NCI-H187 treated with DMSO at 0.1 percent for 48 hours (cell line): ENCODE results near the gene ERICH6B.

Experiments
- DNase-seq: peaks from one replicate; lab custom pipeline; 2025; lab: John Stamatoyannopoulos, UW

The ERICH6B gene

DNA sequence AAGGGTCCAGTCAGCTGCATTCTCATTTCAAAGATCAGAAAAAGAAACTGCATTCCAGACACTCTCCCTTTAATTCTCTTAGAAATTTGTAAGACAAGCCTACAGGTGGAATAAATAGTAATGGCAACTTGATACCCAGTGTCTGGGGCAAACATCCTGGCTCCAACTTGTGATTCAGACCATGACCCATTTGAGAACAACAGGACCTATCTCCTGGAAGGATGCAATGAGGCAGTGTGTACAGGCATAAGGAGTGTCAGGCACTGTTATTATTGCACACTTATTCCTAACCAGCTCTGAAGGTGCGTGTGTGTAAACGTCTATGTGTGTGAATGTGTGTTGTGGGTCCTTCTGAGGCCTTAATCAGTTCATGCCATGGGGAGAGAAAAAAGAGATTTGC lies 13.9 kb downstream of the ERICH6B start:
- no peak for DNase-seq

GRCh38 chr13:45598597-45598996 lies 16.9 kb downstream of the ERICH6B start:
- no peak for DNase-seq

DNA sequence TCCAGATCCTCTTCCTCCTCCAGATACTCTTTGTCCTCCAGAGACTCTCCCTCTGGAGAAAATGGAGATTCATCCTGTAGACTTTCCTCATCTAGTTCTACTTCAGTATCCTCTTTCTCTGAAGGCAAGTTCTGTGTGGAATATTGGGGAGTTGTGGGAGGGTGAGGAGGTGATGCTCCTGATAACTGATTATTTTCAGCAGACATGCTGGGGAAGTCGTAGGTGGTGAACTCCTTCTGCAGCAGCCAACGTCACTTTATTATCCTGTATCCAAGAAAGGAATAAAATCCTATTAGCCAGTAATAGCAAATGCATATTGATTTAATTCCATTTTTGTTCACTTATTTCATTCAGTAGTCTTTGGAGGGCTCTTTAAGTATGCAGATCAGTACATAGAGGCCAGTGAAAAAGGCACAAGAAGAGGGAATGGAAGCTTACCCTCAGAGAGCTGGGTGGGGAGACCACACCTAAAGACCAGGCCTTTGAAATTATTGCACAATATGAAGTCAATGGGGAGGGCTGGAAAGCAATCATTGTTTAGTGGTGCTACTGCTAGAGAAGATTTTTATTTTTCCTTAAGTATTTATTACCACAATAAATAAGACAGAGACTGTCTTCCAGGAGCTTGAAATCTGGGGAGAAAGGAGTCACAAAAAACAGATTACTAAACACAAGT lies 18.6 kb downstream of the ERICH6B start:
- no peak for DNase-seq

DNA sequence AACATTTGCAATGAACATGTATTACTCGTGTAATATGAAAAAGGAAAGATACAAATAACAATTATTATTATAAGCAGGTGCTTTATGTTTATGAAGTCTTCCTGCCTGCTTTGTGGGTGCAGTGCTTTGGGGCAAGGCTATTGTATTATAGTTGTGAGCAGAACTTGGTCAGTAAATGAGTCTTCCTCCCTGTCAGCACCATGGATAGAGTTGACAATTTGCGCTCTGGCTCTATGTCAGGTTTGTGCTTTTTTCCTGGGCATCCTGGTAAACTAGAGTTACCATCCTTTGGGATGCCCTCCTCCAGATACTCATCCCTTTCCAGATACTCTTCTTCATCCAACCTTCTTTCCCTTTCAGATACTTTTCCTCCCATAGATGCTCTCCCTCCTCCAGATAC lies 19.6 kb downstream of the ERICH6B start:
- no peak for DNase-seq

- DNase-seq, result no peak
Measured at GRCh38 chr13:45594764-45595163, 20.8 kb downstream of the ERICH6B start.

GRCh38 chr13:45594227-45594626 lies 21.3 kb downstream of the ERICH6B start:
- DNase-seq, result no peak

DNA sequence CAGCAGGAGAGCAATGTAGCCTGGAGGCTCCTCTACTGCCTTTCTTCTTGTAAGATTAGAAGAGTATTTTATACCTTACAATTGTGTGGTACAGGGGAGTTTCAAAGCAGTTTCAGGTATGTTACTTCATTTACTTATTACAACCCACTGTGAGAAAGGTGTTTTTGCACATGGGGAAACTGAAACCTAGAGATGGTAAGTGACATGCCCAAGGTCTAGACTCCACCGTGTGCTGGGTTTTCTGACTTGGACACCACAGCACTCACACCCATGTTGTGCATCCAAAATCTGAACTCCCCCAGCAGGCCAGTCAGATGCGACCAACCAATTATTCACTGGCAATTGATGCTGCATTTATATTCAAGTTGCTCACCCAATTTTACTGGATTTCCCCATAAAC lies 22.8 kb downstream of the ERICH6B start:
- no peak for DNase-seq

DNA sequence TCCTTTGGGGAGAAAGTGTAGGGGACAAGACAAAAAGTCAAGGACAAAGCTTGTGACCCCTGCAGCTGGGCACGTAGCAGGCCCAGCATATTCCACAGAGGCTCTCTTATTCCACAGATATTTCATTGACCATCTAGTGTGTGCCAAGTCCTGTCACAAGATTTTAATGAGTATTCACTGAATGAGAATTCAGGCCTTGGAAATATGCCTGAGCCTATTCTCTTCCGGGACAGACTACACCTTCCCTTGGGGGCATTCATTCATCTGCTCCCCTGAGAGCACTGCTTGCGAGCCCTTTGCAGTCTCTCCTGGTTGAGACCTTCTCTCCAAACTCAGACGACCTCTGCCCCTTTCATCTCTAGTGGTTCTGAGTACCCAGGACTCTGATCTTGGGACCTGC lies 25.5 kb downstream of the ERICH6B start:
- no peak for DNase-seq

DNA sequence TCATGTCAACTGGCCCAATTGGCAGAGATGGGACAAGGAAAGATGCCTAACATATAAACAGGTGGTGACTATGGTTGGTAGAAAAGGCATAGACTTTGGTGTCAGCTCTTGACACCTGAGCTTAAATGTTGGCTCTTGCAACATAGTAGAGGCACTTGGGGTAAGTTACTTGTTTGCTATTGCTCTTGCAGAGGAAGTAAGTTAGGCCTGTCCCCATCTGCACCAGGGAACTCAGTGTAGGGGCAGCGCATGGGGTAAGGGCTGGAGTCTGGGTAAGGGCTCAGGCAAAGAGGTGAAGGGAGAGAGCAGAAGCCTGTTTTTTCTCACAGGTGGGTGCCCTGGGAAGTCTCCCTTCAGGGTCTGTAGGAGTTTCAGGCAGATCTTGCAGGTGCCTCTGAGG lies 27.6 kb downstream of the ERICH6B start:
- DNase-seq, result no peak

DNA sequence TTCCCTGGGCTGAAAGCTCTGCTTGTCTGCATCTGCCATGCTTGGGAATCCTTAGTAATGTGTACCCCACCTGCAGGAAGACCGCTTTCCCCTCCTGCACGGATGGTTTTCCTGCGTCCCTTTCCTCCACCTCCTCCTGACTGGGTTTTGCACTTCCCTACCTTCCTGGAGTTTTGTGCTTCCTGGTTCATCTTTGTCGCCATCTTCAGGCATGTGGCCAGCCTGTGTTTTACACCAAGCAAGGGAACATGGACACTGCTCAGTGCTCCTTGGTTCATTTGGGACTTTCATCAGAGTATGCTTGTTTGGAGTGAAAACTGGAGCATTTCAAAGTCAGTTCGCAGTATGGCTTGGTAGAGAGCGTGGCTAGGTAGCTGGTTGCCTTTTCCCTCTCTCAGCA lies 30.7 kb downstream of the ERICH6B start:
- DNase-seq, result no peak

DNA sequence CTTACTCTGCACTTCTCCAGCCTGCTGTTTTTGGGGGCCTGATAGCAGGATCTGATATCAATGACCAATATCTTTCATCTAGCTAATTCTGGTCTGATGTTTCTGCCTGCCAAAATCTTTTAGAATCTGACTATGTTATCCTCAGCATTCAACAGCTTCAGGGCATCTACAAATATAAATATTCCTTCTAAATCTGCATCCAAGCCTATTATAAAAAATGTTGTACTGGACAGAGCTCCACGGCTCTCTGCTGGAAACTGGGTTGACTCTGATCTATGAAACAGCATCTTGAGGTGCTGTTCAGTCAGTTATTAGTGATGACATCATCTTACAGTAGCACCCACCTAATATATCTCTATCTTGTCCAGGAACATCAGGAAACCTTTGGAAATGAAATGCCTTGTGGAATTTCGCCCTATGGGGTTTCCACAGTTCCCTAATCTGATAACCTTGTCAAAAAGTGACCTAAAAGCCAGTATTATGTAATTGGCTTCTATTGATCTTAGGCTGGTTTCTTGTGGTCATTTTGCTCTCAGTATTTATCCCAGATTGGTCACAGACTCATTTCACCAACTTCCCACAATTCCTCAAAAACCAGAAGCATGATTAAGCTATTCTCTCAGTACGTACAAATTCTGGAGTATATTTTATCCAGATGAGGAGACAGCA lies 33.0 kb downstream of the ERICH6B start:
- DNase-seq, result no peak

- DNase-seq, result no peak
Measured at GRCh38 chr13:45576466-45576865, 39.1 kb downstream of the ERICH6B start.

- no peak for DNase-seq
Measured at GRCh38 chr13:45575830-45576180, 39.7 kb downstream of the ERICH6B start.

DNA sequence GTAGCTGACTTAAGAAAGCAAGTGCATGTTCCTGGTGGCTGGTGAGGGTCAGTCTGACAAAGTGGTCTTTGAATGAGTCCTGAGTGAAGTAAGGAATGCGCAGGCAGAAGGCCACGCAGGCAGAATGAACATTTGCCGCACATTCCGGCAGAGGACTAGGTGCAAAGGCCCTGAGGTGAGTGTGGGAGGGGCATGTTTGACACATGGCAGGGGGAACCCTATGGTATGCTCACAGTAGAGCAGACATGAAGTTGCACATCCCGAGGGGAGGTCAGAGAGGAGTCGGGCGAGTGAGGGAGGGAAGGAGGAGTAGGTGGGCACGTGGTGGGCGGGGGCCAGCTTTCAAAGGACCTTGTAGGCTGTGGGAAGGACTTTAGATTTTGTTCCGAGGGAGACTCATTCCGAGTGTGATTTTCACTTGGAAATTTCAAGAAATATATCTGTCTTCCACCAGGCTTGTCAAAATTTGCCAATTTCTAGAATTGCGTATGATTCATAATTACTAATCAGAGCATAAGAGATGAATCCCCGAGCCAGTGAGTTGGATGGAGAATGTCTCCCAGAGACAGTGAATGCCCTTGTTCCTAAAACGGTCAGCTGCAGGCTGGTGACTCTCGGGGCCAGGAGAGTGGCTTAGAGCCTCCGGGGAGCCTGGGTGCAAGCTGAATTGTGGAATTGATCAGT lies 40.3 kb downstream of the ERICH6B start:
- no peak for DNase-seq

DNA sequence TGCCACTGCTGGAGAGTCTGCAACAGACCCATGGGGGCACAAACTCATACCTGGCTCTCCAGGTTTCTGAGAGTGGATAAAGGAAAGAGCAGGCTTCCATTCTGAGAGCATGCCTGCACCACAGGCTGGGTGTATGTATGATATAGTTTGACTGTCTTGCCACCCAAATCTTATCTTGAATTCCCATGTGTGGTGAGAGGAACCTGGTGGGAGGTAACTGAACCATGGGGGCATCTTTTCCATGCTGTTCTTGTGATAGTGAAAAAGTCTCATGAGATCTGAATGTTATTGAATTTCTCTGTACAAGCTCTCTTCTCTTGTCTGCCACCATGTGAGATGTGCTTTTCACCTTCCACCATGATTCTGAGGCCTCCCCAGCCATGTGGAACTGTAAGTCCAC lies 50.2 kb downstream of the ERICH6B start:
- DNase-seq, result no peak

- no peak for DNase-seq
Measured at GRCh38 chr13:45564133-45564776, 51.3 kb downstream of the ERICH6B start.

- no peak for DNase-seq
Measured at GRCh38 chr13:45554604-45555109, 60.9 kb downstream of the ERICH6B start.

DNA sequence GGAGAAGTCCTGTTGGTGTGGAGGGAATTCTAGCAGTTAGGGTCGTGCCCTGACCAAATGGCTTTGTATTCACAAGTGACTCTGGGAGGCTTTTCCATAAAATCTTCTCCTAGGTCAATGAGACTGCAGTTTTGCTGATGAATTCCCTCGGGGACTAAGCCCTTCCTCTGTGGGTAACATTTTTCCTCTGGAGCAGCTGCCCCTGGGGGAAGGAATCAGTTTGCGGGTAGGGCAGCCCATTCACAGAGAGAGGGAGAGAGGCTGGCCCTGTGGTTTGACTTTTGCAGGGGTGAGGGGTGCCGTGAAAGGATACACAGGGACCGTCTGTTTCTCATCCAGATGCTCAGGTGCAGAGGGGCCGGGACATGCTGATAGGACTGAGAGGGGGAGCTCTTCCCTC lies 67.3 kb downstream of the ERICH6B start:
- no peak for DNase-seq

- no peak for DNase-seq
Measured at GRCh38 chr13:45546410-45546765, 69.2 kb downstream of the ERICH6B start.

GRCh38 chr13:45545686-45546409 lies 69.7 kb downstream of the ERICH6B start:
- no peak for DNase-seq

DNA sequence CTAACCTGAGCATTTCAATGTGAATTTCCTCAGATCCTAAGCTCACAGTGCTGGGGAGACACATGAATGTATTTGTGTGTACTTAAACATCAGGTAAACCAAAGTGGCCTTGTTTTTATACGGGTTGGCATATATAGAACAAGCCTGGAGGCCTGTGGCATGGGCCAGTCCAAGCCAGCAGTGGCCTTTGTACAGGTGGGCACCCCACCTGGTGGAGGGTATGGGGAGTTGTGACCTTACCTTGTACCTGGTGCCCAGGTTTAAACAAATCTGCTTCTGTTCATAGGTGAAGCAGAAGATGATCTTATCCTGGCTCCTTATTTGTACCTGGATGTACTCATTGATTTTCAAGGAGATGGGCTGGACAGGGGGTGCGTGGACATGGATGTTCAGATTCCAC lies 71.0 kb downstream of the ERICH6B start:
- DNase-seq, result no peak

DNA sequence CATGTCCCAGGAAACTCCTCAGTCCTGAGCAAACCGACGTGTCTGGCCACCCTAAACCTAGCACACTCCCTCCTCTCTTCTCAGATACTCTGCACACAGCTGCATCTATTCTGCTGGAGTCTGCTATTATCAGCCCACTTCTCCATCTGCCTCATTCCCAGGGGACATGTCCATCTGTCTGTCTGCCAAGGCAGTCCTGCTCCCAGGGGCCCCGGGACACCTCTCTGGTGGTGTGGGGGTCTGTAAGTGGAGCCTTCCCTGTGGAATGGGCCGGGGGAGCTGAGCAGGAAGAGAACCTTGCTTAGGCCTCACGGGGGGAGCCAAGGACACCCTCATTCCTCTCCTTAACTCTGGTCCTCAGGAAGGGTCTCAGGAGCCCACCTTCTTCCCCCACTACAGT lies 72.7 kb downstream of the ERICH6B start:
- DNase-seq, result no peak
